GM21619 (cell line): Measurements from ENCODE around the gene COPS6.
"Not testable (repeated sequence)": the region's sequence is repeated elsewhere in the genome, so short reads cannot be mapped to it uniquely, and the experiment has no call there.

ENCODE experiments used
- ATAC-seq: cut with Tn5 transposase; IDR thresholded peaks from one replicate; pipeline ENCODE4 v1.9.1; 2021; ENCODE audit not compliant: unreplicated experiment

COPS6 gene

GRCh38 chr7:100126239-100126930 lies 37.6 kb downstream of the COPS6 start:
- ATAC-seq: peak; percentile 15

- peak; percentile 58 for ATAC-seq
Observed at GRCh38 chr7:100126931-100127865, 38.4 kb downstream of the COPS6 start, which contains the start of gene MBLAC1. Gene MBLAC1 (plus strand): TSS chr7:100126967. CDS start chr7:100127396, 429 bp downstream.

DNA sequence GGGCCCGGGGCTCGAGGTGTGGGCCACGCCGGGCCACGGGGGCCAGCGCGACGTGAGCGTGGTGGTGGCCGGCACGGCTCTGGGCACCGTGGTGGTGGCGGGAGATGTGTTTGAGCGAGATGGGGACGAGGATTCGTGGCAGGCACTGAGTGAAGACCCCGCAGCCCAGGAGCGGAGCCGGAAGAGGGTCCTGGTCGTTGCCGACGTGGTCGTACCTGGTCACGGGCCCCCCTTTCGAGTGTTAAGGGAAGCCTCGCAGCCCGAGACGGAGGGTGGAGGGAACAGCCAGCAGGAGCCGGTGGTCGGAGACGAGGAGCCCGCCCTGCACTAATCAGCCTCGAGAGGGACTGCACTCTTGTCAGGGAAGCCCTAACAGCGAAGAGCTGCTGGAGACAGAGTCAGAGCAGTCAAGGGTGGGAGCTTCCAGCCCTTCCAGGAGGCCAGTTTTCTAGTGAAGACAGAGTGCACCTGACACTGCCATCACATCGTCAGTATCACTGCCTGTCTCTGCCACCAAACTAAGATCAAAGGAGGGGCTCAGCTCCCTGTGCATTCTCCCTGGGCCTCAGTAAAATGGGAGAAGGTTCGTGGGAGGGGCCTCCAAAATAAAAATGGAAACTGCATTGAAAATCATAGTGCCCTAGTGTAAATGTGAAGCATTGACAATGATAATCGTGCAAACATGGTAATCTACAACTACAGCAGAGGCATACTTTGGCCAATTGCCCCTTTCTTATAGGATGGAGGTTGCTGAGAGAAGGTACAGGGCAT lies 39.3 kb downstream of the COPS6 start:
- ATAC-seq: no peak

GRCh38 chr7:100128637-100128963 lies 39.8 kb downstream of the COPS6 start:
- ATAC-seq: no peak

DNA sequence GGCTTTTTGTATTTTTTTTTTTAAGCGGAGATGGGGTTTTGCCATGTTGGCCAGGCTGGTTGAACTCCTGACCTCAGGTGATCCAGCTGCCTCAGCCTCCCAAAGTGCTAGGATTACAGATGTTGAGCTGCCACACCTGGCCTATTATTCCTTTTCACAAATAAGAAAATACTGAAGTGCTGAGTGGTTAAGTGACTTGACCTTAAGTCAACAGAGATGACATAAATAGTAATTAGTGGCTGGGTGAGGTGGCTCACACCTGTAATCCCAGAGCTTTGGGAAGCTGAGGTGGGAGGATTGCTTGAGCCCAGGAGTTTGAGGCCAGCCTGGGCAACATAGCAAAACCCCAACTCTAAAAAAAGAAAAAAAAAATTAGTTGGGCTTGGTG lies 41.4 kb downstream of the COPS6 start:
- ATAC-seq: not testable (repeated sequence)

DNA sequence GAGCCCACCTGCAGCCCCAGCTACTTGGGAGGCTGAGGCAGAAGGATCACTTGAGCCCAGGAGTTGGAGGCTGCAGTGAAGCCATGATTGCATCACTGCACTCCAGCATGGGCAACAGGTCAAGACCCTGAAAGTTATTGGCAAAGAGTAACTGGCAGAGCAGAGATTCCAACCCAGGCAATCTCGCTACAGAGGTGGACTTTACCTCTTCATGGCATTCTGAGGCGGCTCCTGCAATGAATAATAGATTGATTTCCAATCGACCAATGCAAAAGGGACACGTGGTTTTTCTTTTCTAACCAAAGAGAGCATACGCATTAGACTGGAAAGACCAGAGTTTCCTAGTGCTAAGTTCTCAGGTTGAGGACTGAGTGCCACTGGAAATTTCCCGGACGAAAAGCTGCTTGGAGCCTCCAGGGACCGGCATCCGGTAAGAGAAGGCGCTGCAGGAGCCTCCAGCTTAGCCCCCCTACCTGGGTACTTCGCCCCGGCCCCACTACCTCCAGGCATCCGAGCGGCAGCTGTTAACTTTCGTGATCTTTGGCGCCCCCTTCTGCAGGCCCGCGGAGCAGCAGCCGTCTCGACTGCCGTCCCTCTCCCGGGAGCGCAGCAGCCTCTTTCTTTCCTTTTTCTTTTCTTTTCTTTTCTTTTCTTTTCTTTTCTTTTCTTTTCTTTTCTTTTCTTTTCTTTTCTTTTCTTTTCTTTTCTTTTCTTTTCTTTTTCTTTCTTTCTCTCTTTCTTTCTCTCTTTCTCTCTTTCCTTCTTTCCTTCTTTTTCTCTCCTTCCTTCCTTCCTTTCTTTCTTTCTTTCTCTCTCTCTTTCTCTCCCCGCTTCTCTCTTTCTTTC lies 42.1 kb downstream of the COPS6 start:
- no peak for ATAC-seq

DNA sequence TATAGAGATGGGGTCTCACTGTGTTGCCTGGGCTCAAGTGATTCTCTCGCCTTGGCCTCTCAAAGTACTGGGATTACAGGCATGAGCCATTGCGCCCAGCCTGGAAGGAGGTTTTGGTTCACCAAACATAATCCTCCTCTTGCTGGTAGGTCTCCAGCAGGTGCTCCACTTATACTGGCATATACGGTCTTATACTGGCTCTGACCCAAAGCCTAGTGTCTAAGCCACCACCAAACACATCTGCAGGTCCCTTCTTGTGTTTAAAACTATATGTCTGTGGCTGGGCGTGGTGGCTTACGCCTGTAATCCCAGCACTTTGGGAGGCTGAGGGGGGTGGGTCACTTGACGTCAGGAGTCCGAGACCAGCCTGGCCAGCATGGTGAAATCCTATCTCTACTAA lies 43.4 kb downstream of the COPS6 start:
- ATAC-seq: no peak

- ATAC-seq: peak; percentile 69
Observed at GRCh38 chr7:100132697-100133151, 44.0 kb downstream of the COPS6 start.

- ATAC-seq: no peak
Observed at GRCh38 chr7:100137851-100138760, 49.3 kb downstream of the COPS6 start.

GRCh38 chr7:100141555-100141949 lies 52.8 kb downstream of the COPS6 start:
- ATAC-seq: no peak
